GM19463 (cell line): ENCODE data around the gene DAB1.

Experiments
- ATAC-seq: cut with Tn5 transposase; IDR thresholded peaks from one replicate; pipeline ENCODE4 v1.9.1; 2021; ENCODE audit warnings: mild to moderate bottlenecking, moderate library complexity; ENCODE audit not compliant: unreplicated experiment

The DAB1 gene

GRCh38 chr1:57186455-57186854, 237.4 kb downstream of the DAB1 start:
- no peak for ATAC-seq

GRCh38 chr1:57179001-57179400, 244.9 kb downstream of the DAB1 start:
- no peak for ATAC-seq

- no peak for ATAC-seq
Observed at GRCh38 chr1:57175506-57175905, 248.4 kb downstream of the DAB1 start.

GRCh38 chr1:57172040-57172439, 251.8 kb downstream of the DAB1 start:
- no peak for ATAC-seq

- peak; percentile 48 for ATAC-seq
Observed at GRCh38 chr1:57167997-57168396, 255.9 kb downstream of the DAB1 start.

- ATAC-seq = no peak
Observed at GRCh38 chr1:57165546-57165945, 258.3 kb downstream of the DAB1 start.

- ATAC-seq = peak; percentile 60
Observed at GRCh38 chr1:57164584-57164983, 259.3 kb downstream of the DAB1 start.

GRCh38 chr1:57163789-57164188, 260.1 kb downstream of the DAB1 start:
- ATAC-seq = no peak

GRCh38 chr1:57163325-57163724, 260.5 kb downstream of the DAB1 start:
- no peak for ATAC-seq

GRCh38 chr1:57162607-57163261, 261.1 kb downstream of the DAB1 start:
- ATAC-seq = no peak

GRCh38 chr1:57160594-57160993, 263.3 kb downstream of the DAB1 start:
- ATAC-seq = no peak

- ATAC-seq = no peak
Observed at GRCh38 chr1:57158604-57158998, 265.3 kb downstream of the DAB1 start.

GRCh38 chr1:57157818-57158603, 265.8 kb downstream of the DAB1 start:
- peak; percentile 72 for ATAC-seq

GRCh38 chr1:57156907-57157306, 267.0 kb downstream of the DAB1 start:
- no peak for ATAC-seq

GRCh38 chr1:57146100-57146499, 277.8 kb downstream of the DAB1 start:
- ATAC-seq = no peak

GRCh38 chr1:57142999-57143398, 280.9 kb downstream of the DAB1 start:
- ATAC-seq = no peak

GRCh38 chr1:57142169-57142568, 281.7 kb downstream of the DAB1 start:
- ATAC-seq = no peak

- no peak for ATAC-seq
Observed at GRCh38 chr1:57138432-57139078, 285.3 kb downstream of the DAB1 start.

GRCh38 chr1:57137980-57138379, 285.9 kb downstream of the DAB1 start:
- ATAC-seq = peak; percentile 84

GRCh38 chr1:57134803-57135202, 289.1 kb downstream of the DAB1 start:
- no peak for ATAC-seq

GRCh38 chr1:57133686-57134085, 290.2 kb downstream of the DAB1 start:
- no peak for ATAC-seq
